HG02943 (cell line): ENCODE measurements around the gene HIBADH.

Source experiments
- ATAC-seq: cut with Tn5 transposase; IDR thresholded peaks from one replicate; pipeline ENCODE4 v1.9.1; 2021; ENCODE audit warnings: mild to moderate bottlenecking, low read depth, moderate library complexity; ENCODE audit not compliant: unreplicated experiment

Gene HIBADH

GRCh38 chr7:27555670-27556069 is 107.0 kb downstream of the HIBADH start:
- ATAC-seq = no peak

GRCh38 chr7:27554826-27555225 is 107.9 kb downstream of the HIBADH start:
- ATAC-seq = no peak

GRCh38 chr7:27553273-27553672 is 109.4 kb downstream of the HIBADH start:
- ATAC-seq = no peak

- ATAC-seq = no peak
Observed at GRCh38 chr7:27551803-27552400, 110.8 kb downstream of the HIBADH start.

- no peak for ATAC-seq
Observed at GRCh38 chr7:27549606-27550005, 113.1 kb downstream of the HIBADH start.

- no peak for ATAC-seq
Observed at GRCh38 chr7:27548304-27548703, 114.4 kb downstream of the HIBADH start.

- ATAC-seq = no peak
Observed at GRCh38 chr7:27547401-27547800, 115.3 kb downstream of the HIBADH start.

- ATAC-seq = no peak
Observed at GRCh38 chr7:27546610-27547009, 116.1 kb downstream of the HIBADH start.

- no peak for ATAC-seq
Observed at GRCh38 chr7:27535795-27536194, 126.9 kb downstream of the HIBADH start.

- no peak for ATAC-seq
Observed at GRCh38 chr7:27533652-27534081, 129.0 kb downstream of the HIBADH start.

- no peak for ATAC-seq
Observed at GRCh38 chr7:27532314-27532713, 130.4 kb downstream of the HIBADH start.

- ATAC-seq = no peak
Observed at GRCh38 chr7:27527348-27527714, 135.4 kb downstream of the HIBADH start.

- ATAC-seq = no peak
Observed at GRCh38 chr7:27526611-27527347, 135.9 kb downstream of the HIBADH start.

- ATAC-seq = no peak
Observed at GRCh38 chr7:27526131-27526530, 136.6 kb downstream of the HIBADH start.

GRCh38 chr7:27523321-27523720 is 139.4 kb downstream of the HIBADH start:
- no peak for ATAC-seq

- ATAC-seq = no peak
Observed at GRCh38 chr7:27522566-27522965, 140.1 kb downstream of the HIBADH start.

GRCh38 chr7:27520815-27521790 is 141.6 kb downstream of the HIBADH start:
- no peak for ATAC-seq

- ATAC-seq = no peak
Observed at GRCh38 chr7:27519793-27520469, 142.8 kb downstream of the HIBADH start.

- no peak for ATAC-seq
Observed at GRCh38 chr7:27518561-27519350, 143.9 kb downstream of the HIBADH start.

- no peak for ATAC-seq
Observed at GRCh38 chr7:27516421-27516820, 146.3 kb downstream of the HIBADH start.
